Heart right ventricle (tissue), 16 donors: ENCODE data around the gene TMPRSS9. TPM values are rescaled to one million over a fixed set of nuclear protein-coding genes. Genes with fewer than 3 reads are reported as not detected.
"Not testable (repeated sequence)": the region's sequence is repeated elsewhere in the genome, so short reads cannot be mapped to it uniquely, and the experiment has no call there.

Experiments
- ATAC-seq, 8 donors: fragments of 200-7000 bp; cut with Tn5 transposase; one replicate each; pipeline ENCODE4 v1.9.1; 2020; ENCODE audit warnings: mild to moderate bottlenecking in 8 of 8, moderate library complexity in 8 of 8, moderate number of reproducible peaks in 1 of 8
- DNase-seq, 2 donors: peaks; one replicate each; pipeline ENCODE4 v3.0.0-alpha.2; 2020
- H3K27ac ChIP-seq, 10 donors: fragments of 200-600 bp; sonication (generic) in 2 of 10; one replicate each; pipeline versions ENCODE4 v1.5.0 to v1.8.0; 2020 to 2022; ENCODE audit warnings: mild to moderate bottlenecking in 3 of 10
- H3K27me3 ChIP-seq, 7 donors: fragments of 200-600 bp; one replicate each; pipeline ENCODE4 v1.8.0; 2021 to 2022; ENCODE audit warnings: mild to moderate bottlenecking in 2 of 7
- H3K36me3 ChIP-seq, 9 donors: fragments of 200-600 bp; sonication (generic) in 1 of 9; one replicate each; pipeline versions ENCODE4 v1.5.0 to v1.8.0; 2020 to 2022; ENCODE audit warnings: mild to moderate bottlenecking in 2 of 9
- H3K4me1 ChIP-seq, 9 donors: fragments of 200-600 bp; sonication (generic) in 1 of 9; one replicate each; pipeline versions ENCODE4 v1.5.0 to v1.8.0; 2020 to 2022; ENCODE audit warnings: mild to moderate bottlenecking in 4 of 9
- H3K4me3 ChIP-seq, 10 donors: fragments of 200-600 bp; sonication (generic) in 2 of 10; one replicate each; pipeline versions ENCODE4 v1.5.0 to v1.8.0; 2020 to 2022; ENCODE audit warnings: mild to moderate bottlenecking in 7 of 10, moderate library complexity in 2 of 10
- H3K9me3 ChIP-seq, 11 donors: fragments of 200-600 bp in 10 of 11; sonication (generic) in 2 of 11; one replicate each; pipeline versions ENCODE4 v1.5.0 to v1.8.0; 2013 to 2022; ENCODE audit warnings: mild to moderate bottlenecking in 2 of 11, control low read depth in 1 of 11, moderate library complexity in 1 of 11
- WGBS, 2 donors: extraction: QIAGEN DNeasy Blood & Tissue Kit; methylation state at CpG; one replicate each; pipeline ENCODE4 v1.1.7; 2013; ENCODE audit warnings: inconsistent platforms in 1 of 2; 5-methylcytosine and 5-hydroxymethylcytosine counted together
- intact Hi-C, 10 donors: fragments of 100-400 bp; cut with DNase I; formaldehyde crosslinking; loops; one replicate each; pipeline versions ENCODE4 v1.11.1 to v1.14.2; 2022
- polyA plus RNA-seq, 2 donors: library from polyadenylated mRNA; stranded (reverse); fragments of 200-250 nt; gene quantifications; one replicate each; pipeline ENCODE4 v1.2.3, GENCODE V29; 2013
- total RNA-seq, 10 donors: library from RNA; stranded (reverse); fragmentation: NEBNext Ultra II Directional in 3 of 10; extraction: Animal tissue kit (Norgen Biotek cat#: 25700) in 3 of 10; gene quantifications; one replicate each; pipeline versions ENCODE4 v1.2.1 to v1.2.4, GENCODE V29; 2021 to 2023
- TF ChIP-seq, protein P1 (sequence below), 9 donors: fragments of 200-600 bp; sonication (generic) in 2 of 9; IDR thresholded peaks; one replicate each; pipeline versions ENCODE4 v1.5.0 to v1.8.0; 2021 to 2022; ENCODE audit warnings: antibody characterized with exemption in 9 of 9, mild to moderate bottlenecking in 5 of 9, moderate library complexity in 1 of 9
- donor health status: Arrhythmogenic right ventricular cardiomyopathy.
- donor health status: ischemic (EF 13 %, LVEDD 7.1; RV severe dilation, severe dysfunction).
- donor health status: healthy with polysubstance abuse.
- donor health status: DM: no; HTN: yes; CAD: no.
- donor health status: DM: no; HTN: no; CAD: no.
- donor health status: ischemic (EF 25% LVEDD 6.9; RV normal size, moderate dysfunction).
- donor health status: ischemic (EF 25% LVEDD 5.7; RV mildly dilated, moderate dysfunction).
- donor health status: healthy.
- donor health status: DM: yes; HTN: yes; CAD: no.
- donor health status: Ischemic cardiomyopathy.
- donor health status: ischemic (EF 35%, LVEDD 5.7; RV mildly dilated, moderate dysfunction).
- donor health status: nonischemic (EF 11% LVEDD 7.7; RV severe dilation, severe dysfunction).
- donor health status: DM: yes; HTN: yes; CAD: no.
- donor health status: PGD.
- donor health status: ischemic (EF 29% LVEDD 5.4; RV normal size, mild dysfunction).
- donor health status: nonischemic (EF 23%, LVEDD 6.1; RV moderate dilation, normal function).

Gene TMPRSS9
- total and polyA plus RNA-seq, 12 donors = 0.01 TPM; not detected in 11

DNA sequence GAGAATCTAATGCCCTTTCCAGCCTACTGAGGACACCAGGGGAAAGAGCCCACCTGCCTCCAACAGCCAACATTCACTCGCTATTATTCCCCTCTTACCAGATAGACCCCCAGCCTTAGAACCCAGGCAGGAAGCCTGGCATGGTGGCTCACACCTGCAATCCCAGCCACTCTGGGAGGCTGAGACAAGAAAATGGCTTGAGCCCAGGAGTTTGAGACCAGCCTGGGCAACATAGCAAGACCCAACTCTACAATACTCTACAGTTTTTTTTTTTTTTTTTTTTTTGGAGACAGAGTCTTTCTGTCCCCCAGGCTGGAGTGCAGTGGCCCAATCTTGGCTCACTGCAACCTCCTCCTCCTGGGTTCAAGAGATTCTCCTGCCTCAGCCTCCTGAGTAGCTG is 100.2 kb downstream of the TMPRSS9 start:
- intact Hi-C loops = loop anchor here in 1 of 10 donors (10.0 kb wide), 1 partner anchor 295 kb away; no protein-coding TSS in a partner anchor
- TF ChIP-seq, protein P1, sequence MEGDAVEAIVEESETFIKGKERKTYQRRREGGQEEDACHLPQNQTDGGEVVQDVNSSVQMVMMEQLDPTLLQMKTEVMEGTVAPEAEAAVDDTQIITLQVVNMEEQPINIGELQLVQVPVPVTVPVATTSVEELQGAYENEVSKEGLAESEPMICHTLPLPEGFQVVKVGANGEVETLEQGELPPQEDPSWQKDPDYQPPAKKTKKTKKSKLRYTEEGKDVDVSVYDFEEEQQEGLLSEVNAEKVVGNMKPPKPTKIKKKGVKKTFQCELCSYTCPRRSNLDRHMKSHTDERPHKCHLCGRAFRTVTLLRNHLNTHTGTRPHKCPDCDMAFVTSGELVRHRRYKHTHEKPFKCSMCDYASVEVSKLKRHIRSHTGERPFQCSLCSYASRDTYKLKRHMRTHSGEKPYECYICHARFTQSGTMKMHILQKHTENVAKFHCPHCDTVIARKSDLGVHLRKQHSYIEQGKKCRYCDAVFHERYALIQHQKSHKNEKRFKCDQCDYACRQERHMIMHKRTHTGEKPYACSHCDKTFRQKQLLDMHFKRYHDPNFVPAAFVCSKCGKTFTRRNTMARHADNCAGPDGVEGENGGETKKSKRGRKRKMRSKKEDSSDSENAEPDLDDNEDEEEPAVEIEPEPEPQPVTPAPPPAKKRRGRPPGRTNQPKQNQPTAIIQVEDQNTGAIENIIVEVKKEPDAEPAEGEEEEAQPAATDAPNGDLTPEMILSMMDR (IDR thresholded peaks at IDR 0.05) = no peak
- Histone ChIP-seq H3K27ac (no peak overlapping the region), H3K4me3 (no peak overlapping the region), H3K36me3 (no peaks in the 10 kb centered on the region), H3K9me3 (no peaks in the 10 kb centered on the region), H3K27me3 (no peaks in the 10 kb centered on the region), H3K4me1 (peaks cover 7 to 38% (median 31%) of the 10 kb centered on the region in 9 donors)
- ATAC-seq (no peak), DNase-seq (no peak)
- 97 to 100% methylated on average over 1 of the region's 1 CpG for WGBS, 2 donors

DNA sequence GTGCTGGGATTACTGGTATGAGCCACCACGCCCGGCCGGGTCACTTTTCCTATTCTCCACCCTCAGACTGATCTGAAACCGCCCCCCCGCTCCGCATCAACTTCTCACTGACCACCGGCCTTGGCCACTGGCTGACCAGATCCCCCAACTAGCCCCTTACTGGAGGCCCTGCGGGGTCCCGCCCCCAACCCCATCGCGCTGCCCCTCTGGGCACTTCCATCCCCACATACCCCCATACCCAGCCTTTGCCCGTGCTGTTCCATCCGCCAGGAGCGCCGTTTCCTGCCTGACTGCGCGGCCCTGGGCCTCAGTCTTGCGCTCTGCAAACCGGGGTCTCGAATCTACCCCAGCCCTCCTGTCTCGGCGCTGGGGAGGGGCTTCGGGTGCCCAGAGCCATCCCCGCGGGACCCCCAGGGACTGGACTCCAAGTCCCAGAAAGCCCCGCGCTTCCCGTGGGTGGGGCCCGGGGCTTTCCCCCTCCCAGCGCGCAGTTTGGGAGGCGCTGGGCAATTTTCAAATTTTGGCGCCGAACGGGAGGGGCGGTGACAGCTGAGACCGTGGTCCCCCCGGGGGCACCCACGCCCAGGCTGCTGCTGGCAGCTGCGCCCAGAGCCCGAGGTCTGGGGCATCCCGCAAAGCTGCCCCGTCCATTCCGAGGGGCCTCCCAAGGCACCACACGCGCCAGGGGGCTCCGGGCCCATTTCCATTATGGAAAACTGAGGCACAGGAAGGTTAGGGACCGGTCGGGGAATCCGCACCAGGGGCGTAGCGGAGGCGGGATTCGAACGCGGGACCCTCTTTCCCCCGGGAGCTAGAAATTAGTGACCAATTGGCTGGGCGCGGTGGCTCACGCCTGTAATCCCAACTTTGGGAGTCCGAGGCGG is 101.9 kb downstream of the TMPRSS9 start:
- Histone ChIP-seq H3K36me3 (no peaks in the 10 kb centered on the region), H3K27ac (peak overlapping the region in 2 of 10 donors; percentile 36 to 66), H3K9me3 (no peaks in the 10 kb centered on the region), H3K4me3 (peak overlapping the region; percentile 5 to 68 (median 60)), H3K27me3 (no peaks in the 10 kb centered on the region), H3K4me1 (peaks cover 5 to 28% (median 22%) of the 10 kb centered on the region in 9 donors)
- intact Hi-C loops = loop anchor here in 1 of 10 donors (10.0 kb wide), 1 partner anchor 293 kb away; no protein-coding TSS in a partner anchor
- TF ChIP-seq, protein P1 (IDR thresholded peaks at IDR 0.05) = peak in 3 of 9 donors; percentile 8 to 20 (median 11)
- 3% methylated on average over 62 of the region's 62 CpGs for WGBS, 2 donors
- DNase-seq (peak; percentile 45 to 68), ATAC-seq (peak; percentile 50 to 76 (median 64))

DNA sequence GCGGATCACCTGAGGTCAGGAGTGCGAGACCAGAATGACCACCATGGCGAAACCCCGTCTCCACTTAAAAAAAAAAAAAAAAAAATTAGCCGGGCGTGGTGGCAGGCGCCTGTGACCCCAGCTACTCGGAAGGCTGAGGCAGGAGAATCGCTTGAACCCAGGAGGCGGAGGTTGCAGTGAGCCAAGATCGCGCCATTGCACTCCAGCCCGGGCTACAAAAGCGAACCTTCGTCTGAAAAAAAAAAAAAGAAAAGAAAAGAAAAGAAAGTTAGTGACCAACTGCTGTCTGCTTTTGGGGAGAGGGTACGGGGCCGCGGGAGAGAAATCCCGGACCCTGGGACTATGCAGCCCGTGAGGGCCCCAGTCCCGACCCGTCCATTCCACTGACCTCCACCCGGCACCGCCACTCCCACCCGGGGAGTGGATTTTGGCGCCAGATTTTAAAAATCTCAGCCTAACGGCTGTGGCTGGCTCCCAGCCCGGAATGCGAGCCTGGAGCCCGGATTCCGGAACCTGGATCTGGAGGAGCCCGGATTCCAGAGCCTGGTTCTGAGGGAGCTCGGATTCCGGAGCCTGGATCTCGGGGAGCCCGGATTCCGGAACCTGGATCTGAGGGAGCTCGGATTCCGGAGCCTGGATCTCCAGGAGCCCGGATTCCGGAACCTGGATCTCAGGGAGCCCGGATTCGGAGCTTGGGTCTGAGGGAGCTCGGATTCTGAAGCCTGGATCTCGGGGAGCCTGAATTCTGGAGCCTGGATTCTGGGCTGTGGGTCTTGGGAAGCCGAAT is 102.8 kb downstream of the TMPRSS9 start:
- WGBS, 2 donors = 8% methylated on average over 46 of the region's 46 CpGs
- intact Hi-C loops = loop anchor here in 1 of 10 donors (10.0 kb wide), 1 partner anchor 292 kb away; no protein-coding TSS in a partner anchor
- H3K36me3 ChIP-seq = no peaks in the 10 kb centered on the region
- H3K4me1 ChIP-seq = peaks cover 2 to 22% (median 18%) of the 10 kb centered on the region in 9 donors
- H3K4me3 ChIP-seq = peak overlapping the region; percentile 5 to 68 (median 60)
- DNase-seq (peak; percentile 87 to 93), ATAC-seq (peak; percentile 71 to 90 (median 82))
- no peaks in the 10 kb centered on the region for H3K27me3 ChIP-seq
- no peaks in the 10 kb centered on the region for H3K9me3 ChIP-seq
- TF ChIP-seq, protein P1 (IDR thresholded peaks at IDR 0.05) = no peak
- H3K27ac ChIP-seq = peak overlapping the region in 7 of 10 donors; percentile 11 to 66 (median 36)

DNA sequence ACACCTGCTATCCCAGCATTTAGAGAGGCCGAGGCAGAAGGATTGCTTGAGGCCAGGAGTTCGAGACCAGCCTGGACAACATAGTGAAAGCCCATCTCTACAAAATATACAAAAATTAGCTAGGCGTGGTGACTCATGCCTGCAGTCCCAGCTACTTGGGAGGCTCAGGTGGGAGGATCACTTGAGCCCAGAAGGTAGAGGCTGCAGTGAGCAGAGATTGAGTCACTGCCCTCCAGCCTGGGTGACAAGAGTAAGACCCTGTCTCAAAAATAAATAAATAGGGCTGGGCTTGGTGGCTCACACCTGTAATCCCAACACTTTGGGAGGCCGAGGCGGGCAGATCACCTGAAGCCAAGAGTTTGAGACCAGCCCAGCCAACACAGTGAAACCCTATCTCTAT is 103.6 kb downstream of the TMPRSS9 start:
- Histone ChIP-seq H3K27ac (peak overlapping the region in 2 of 10 donors; percentile 35 to 62), H3K4me1 (peaks cover 2 to 22% (median 18%) of the 10 kb centered on the region in 9 donors)
- intact Hi-C loops = loop anchor here in 1 of 10 donors (10.0 kb wide), 1 partner anchor 291 kb away; no protein-coding TSS in a partner anchor
- not testable (repeated sequence) for H3K4me3 ChIP-seq, H3K36me3 ChIP-seq, DNase-seq, H3K9me3 ChIP-seq, H3K27me3 ChIP-seq, ATAC-seq
- 97 to 98% methylated on average over 5 of the region's 5 CpGs for WGBS, 2 donors
